BLaER1 treated with 17β-estradiol and CSF1 and Interleukin-3, amounts not matched to agents 10 nM and 100 nM (cell line): ENCODE data around the gene KRTAP16-1.

Experiments used
- H3K27ac ChIP-seq, 11 experiments: shearing (Covaris generic); formaldehyde crosslinking; 2 replicates each; pipeline ENCODE4 v1.8.1; 2022
- H3K27me3 ChIP-seq, 11 experiments: shearing (Covaris generic); formaldehyde crosslinking; 2 replicates each; pipeline ENCODE4 v1.8.1; 2022
- H3K36me3 ChIP-seq, 11 experiments: shearing (Covaris generic); formaldehyde crosslinking; 2 replicates each; pipeline ENCODE4 v1.8.1; 2022
- H3K4me1 ChIP-seq, 10 experiments: shearing (Covaris generic); formaldehyde crosslinking; 2 replicates each; pipeline ENCODE4 v1.8.1; 2022
- H3K4me2 ChIP-seq, 11 experiments: shearing (Covaris generic); formaldehyde crosslinking; 2 replicates each; pipeline ENCODE4 v1.8.1; 2022
- H3K4me3 ChIP-seq, 10 experiments: shearing (Covaris generic); formaldehyde crosslinking; 2 replicates each; pipeline ENCODE4 v1.8.1; 2022
- H3K9ac ChIP-seq, 11 experiments: shearing (Covaris generic); formaldehyde crosslinking; 2 replicates each; pipeline ENCODE4 v1.8.1; 2022
- H3K9me3 ChIP-seq, 11 experiments: shearing (Covaris generic); formaldehyde crosslinking; replicated peaks in 1 of 11; 2 replicates each; pipeline ENCODE4 v1.8.1; 2022
- H4K20me1 ChIP-seq, 11 experiments: shearing (Covaris generic); formaldehyde crosslinking; 2 replicates each; pipeline ENCODE4 v1.8.1; 2022
- Cebpa-rat ChIP-seq, 11 experiments: shearing (Covaris generic); IDR thresholded peaks; 2 replicates each; pipeline ENCODE4 v1.8.1; 2022

KRTAP16-1 gene

GRCh38 chr17:41267711-41268110, 41.4 kb downstream of the KRTAP16-1 start:
- no peaks in the 10 kb centered on the region for H3K36me3 ChIP-seq
- no peaks in the 10 kb centered on the region for H3K9me3 ChIP-seq
- no peak overlapping the region for H3K27ac ChIP-seq
- H4K20me1 ChIP-seq = no peaks in the 10 kb centered on the region
- H3K4me2 ChIP-seq = no peak overlapping the region
- H3K4me3 ChIP-seq = no peak overlapping the region
- no peaks in the 10 kb centered on the region for H3K27me3 ChIP-seq
- H3K4me1 ChIP-seq = peaks cover 0 to 9% (median 0%) of the 10 kb centered on the region in 10 experiments; a peak in 3 of 20 replicates
- no peak for TF ChIP-seq Cebpa-rat (IDR thresholded peaks at IDR 0.05)
- H3K9ac ChIP-seq = no peak overlapping the region

- H3K27me3 ChIP-seq = no peaks in the 10 kb centered on the region
- no peaks in the 10 kb centered on the region for H3K9me3 ChIP-seq
- TF ChIP-seq Cebpa-rat (IDR thresholded peaks at IDR 0.05) = no peak
- no peaks in the 10 kb centered on the region for H4K20me1 ChIP-seq
- H3K9ac ChIP-seq = no peak within 1 kb of the TSS
- H3K4me2 ChIP-seq = peak within 1 kb of the TSS in 2 of 11 experiments; percentile 34; a peak in 4 of 22 replicates
- no peak within 1 kb of the TSS for H3K4me3 ChIP-seq
- peaks cover 0 to 12% (median 0%) of the 10 kb centered on the region in 10 experiments; a peak in 3 of 20 replicates for H3K4me1 ChIP-seq
- no peaks in the 10 kb centered on the region for H3K36me3 ChIP-seq
- H3K27ac ChIP-seq = no peak within 1 kb of the TSS
These were observed 44.0 kb downstream of the KRTAP16-1 start, which contains the start of gene KRTAP9-6 for GRCh38 chr17:41265078-41265477. Gene KRTAP9-6 (plus strand): TSS chr17:41265378. CDS start chr17:41265378, 0 bp downstream.

GRCh38 chr17:41264599-41264998, 44.5 kb downstream of the KRTAP16-1 start:
- TF ChIP-seq Cebpa-rat (IDR thresholded peaks at IDR 0.05) = no peak
- no peak overlapping the region for H3K4me3 ChIP-seq
- no peaks in the 10 kb centered on the region for H3K36me3 ChIP-seq
- H4K20me1 ChIP-seq = no peaks in the 10 kb centered on the region
- H3K9me3 ChIP-seq = no peaks in the 10 kb centered on the region
- peaks cover 0 to 13% (median 0%) of the 10 kb centered on the region in 10 experiments; a peak in 3 of 20 replicates for H3K4me1 ChIP-seq
- H3K9ac ChIP-seq = no peak overlapping the region
- no peak overlapping the region for H3K27ac ChIP-seq
- H3K4me2 ChIP-seq = peak overlapping the region in 2 of 11 experiments; percentile 34; a peak in 4 of 22 replicates
- H3K27me3 ChIP-seq = no peaks in the 10 kb centered on the region

GRCh38 chr17:41263212-41263611, 45.9 kb downstream of the KRTAP16-1 start:
- H3K4me1 ChIP-seq = peaks cover 0 to 13% (median 0%) of the 10 kb centered on the region in 10 experiments; a peak in 3 of 20 replicates
- no peak for TF ChIP-seq Cebpa-rat (IDR thresholded peaks at IDR 0.05)
- no peak overlapping the region for H3K4me2 ChIP-seq
- no peak overlapping the region for H3K9ac ChIP-seq
- H4K20me1 ChIP-seq = no peaks in the 10 kb centered on the region
- H3K27me3 ChIP-seq = no peaks in the 10 kb centered on the region
- H3K27ac ChIP-seq = no peak overlapping the region
- no peak overlapping the region for H3K4me3 ChIP-seq
- no peaks in the 10 kb centered on the region for H3K36me3 ChIP-seq
- H3K9me3 ChIP-seq = no peaks in the 10 kb centered on the region

- H3K9me3 ChIP-seq = no peaks in the 10 kb centered on the region; a peak in 1 of 22 replicates
- no peaks in the 10 kb centered on the region for H4K20me1 ChIP-seq
- no peak overlapping the region for H3K27ac ChIP-seq
- 0 out of 20 replicates have a peak, but pooled peaks cover 0 to 4% (median 0%) of the 10 kb centered on the region in 10 experiments for H3K4me1 ChIP-seq
- H3K27me3 ChIP-seq = no peaks in the 10 kb centered on the region
- no peak overlapping the region for H3K4me3 ChIP-seq
- H3K4me2 ChIP-seq = no peak overlapping the region
- no peak overlapping the region for H3K9ac ChIP-seq
- no peaks in the 10 kb centered on the region for H3K36me3 ChIP-seq
- TF ChIP-seq Cebpa-rat (IDR thresholded peaks at IDR 0.05) = no peak
These were observed 50.7 kb downstream of the KRTAP16-1 start for GRCh38 chr17:41258406-41258805.
